Epidermal melanocyte (primary cell): ENCODE data around the gene PKHD1.
"Not testable (repeated sequence)": the region's sequence is repeated elsewhere in the genome, so short reads cannot be mapped to it uniquely, and the experiment has no call there.

Experiments used
- DNase-seq: peaks from one replicate; pipeline ENCODE4 v3.0.0; 2011; ENCODE audit warnings: low spot score; ENCODE audit not compliant: insufficient read length

PKHD1 gene

DNA sequence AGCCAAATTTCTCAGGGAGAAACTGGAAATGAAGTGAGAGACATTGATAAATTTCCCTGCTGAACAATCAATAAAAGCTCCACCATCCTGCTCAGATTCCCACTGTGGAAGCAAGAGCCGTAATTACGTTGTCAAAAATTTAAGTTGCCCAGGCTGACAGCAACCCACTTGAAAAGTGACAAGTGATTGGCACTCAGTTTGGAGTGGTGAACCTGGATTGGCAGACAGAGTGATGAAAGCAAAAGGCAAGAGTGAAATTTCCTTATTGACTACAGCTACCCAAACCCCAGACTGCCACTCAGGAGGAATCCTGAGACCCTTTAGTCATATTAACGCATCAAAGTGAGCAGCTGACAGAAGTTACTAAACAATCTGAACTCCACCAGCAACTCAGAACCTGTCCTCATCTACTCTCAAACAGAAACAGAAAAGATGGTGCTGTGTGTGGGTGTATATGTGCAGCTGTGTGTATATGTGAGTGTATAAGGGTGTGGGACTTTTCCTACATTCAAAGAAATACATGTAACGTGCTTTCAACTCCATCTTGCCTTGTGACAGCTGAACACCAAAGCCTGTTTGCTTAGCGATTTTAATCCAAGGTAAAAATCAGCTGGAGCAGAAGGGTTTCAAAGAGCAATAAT is 157.4 kb downstream of the PKHD1 start:
- DNase-seq: no peak

DNA sequence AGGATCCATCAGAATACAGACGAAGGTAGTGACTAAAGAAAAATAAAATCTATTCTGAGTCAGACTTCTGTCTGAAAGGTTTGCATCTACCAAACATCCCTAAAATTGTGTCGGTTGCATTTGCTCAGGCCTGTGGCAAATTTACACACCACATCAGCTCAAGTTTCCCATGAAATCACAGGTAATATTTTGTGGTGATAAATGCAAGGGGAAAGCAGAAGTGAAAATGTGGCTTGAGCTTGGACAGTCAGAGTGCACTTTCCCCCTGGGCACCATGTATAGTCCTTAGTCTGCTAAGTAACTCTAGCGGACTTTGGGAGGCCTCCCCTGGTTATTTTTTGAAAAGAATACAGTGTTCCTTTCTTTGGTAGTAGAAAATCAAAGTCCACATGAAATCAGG is 159.1 kb downstream of the PKHD1 start:
- DNase-seq: no peak

DNA sequence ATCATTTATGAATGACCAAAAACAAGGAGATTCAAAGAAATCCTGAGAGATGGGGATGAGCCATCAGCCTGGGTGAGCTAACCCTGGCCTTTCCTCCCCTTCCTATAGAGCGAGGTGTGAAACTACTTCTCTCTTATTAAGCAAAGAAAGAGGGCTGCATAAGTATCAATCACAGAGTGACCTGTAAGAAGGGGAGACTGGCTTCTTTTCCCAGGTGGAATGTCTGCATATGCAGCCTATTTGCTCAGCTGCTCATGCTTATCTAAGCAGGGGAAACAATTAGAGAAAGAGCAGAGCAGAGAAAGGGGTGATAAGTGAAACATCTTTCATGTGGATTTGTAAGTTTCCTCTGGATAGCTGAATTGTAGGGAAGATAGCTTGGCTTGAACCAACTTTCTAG is 160.0 kb downstream of the PKHD1 start:
- no peak for DNase-seq

DNA sequence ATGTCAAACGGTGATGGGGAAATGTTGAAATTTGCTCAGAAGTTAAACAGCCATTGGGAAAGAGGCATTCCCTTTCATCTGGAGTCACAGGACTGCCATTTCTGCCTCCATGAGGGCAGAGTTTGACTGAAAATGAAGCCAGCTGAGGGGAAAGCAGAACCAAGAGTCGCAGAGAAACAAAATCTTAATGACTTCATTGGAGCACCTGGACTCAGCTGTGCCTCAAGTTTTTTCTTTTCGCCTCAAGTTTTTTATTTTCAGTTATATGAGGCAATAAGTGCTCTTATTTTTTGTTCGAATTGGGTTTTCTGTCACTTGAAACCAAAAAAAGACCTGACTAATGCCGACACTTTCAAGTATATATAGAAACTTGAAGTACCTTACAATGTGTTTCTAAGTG is 161.3 kb downstream of the PKHD1 start:
- no peak for DNase-seq

DNA sequence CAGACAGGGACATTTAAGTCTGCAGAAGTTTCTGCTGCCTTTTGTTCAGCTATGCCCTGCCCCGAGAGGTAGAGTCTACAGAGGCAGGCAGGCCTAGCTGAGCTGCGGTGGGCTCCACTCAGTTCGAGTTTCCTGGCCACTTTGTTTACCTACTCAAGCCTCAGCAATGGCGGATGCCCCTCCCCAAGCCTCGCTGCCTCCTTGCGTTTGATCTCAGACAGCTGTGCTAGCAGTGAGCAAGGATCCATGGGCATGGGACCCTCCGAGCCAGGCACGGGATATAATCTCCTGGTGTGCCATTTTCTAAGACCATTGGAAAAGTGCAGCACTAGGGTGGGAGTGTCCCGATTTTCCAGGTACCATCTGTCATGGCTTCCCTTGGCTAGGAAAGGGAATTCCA is 164.9 kb downstream of the PKHD1 start:
- DNase-seq: not testable (repeated sequence)

DNA sequence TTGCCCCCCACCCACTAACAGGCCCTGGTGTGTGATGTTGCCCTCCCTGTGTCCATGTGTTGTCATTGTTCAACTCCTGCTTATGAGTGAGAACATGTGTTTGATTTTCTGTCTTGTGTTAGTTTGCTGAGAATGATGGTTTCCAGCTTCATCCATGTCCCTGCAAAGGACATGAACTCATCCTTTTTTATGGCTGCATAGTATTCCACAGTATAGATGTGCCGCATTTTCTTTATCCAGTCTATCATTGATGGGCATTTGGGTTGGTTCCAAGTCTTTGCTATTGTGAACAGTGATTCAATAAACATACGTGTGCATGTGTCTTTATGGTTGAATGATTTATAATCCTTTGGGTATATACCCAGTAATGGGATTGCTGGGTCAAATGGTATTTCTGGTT is 169.1 kb downstream of the PKHD1 start:
- DNase-seq: not testable (repeated sequence)

DNA sequence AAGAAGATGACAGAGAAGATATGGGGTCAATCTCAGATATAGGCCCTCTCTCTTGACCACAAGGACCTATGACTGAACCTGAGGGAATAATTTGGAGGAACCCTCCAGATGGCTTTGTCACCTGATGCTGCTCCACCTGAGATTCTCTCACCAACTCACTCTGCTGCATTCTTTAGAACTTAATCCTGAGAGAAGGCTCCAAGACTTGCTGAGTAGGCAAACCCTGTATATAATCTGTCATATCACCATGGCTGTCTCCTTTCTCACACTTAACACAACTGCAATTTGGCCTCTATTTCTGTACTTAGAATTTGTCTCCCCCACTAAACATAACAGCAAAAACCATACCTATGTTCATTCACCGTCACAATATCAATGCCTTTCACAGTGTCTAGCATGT is 172.3 kb downstream of the PKHD1 start:
- DNase-seq: no peak

DNA sequence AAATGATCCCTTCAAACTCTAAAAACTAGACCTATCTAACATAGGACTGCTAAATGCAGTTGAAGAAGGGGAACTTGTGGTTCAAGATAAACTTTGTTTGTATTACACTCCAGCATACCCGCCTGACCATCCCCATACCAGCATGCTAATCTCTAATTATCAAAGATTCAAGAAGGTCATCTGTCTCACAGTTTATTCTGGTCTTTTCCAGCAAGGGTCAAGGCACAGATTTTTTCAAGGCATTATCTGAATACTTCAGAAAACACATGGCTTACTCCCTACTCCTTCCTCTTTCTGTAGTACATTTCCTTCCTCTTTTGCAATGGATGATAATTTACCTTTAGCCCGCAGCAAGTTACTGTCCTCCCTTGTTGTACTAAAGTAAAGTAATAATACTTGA is 174.1 kb downstream of the PKHD1 start:
- DNase-seq: no peak

DNA sequence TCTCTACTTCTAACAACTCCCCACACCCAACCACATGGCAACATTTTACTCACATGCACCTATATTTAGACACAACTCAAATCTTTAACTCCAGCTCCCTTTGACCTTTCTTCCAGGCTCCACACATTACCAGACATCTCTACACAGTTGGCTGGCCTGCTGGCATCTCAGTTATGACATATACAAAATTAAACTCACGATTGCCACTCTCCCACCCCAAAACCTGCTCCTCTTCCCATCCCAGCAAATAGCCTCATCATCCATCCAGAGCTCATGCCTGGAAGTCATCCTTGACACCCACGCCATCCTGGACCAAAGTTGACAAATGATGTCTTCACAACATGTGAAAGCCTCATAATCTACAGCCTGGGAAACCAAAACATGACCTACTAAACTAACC is 176.6 kb downstream of the PKHD1 start:
- no peak for DNase-seq

DNA sequence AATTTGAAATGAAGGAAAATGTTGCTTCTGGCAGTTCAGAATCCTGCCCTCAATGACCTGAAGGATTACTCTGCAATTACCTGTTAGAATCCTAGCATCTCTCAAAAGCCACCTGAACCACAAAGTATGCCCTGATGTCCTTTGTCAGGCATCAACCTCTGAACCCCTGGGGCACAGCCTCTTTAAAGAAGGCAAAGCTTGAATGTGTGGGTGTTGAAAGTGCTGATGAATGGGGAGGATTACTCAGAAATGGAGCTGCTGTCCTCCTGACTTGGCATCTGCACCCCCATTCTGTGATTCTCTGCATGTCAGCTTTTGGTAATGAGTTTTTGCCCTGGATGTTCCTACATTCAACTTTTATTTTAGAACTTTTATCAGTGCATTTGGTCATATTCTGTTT is 179.2 kb downstream of the PKHD1 start:
- DNase-seq: no peak

DNA sequence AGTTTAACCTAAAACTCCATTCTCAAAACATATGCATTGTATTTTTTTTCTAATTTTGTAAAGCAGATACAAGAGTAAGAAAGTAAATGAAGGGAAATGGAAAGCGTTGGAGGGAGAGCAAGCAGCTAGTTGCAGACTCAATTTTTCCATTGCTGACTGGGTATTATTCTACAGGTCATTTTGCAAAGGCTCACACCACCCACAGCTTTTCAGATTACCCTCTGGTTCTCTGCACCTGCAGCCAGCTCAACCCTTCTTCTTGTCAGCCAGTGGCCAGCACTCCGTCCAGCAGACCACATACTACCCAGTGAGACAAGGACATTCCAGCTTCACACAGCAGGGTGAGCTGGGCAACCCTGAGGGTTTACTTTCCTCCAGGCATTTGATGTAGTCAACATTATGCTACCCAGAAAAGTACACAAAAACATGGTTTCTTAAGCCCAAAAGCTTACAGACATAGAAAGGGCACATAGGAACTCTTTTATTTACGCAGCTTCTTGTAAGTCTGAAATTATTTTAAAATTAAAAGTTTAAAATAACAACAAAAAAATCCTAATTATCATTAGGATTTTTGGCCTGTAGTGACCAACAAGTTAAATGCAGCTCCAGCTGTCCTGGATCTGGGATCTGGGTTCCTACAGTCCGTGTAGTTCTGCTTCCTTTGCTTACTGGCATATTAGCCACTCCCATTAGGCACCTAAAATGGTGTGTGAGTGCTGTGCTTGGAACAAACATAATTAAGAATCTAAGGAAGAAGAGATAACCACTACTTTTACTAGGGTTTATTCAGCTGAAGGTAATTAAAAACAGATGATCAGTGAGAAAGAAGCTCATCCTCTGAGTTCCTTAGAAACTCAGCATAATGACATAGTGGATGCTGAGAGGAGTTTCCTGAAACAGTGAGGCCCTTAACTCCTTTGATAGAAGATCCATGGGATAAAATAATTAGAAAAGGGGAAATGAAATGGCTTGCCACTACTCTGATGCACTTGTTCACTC is 185.3 kb downstream of the PKHD1 start:
- no peak for DNase-seq

DNA sequence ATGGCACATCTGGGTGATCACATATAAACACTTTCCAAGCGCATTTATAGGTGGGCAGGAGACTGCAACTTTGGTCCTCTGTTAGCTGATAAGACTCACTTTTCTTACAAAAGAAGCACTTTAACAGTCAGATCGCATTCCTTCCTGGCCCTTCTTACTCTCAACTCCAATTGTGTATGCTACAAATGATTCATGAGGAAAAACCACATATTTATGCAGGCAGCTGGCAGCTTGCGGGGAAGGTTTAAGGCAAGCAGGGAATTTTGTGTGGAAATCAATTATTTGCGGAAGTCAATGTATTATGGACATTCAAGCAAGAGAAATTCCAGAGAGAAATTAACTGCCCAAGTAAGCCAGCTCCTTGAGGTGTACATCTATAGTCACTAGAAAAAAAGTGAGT is 194.0 kb downstream of the PKHD1 start:
- no peak for DNase-seq

DNA sequence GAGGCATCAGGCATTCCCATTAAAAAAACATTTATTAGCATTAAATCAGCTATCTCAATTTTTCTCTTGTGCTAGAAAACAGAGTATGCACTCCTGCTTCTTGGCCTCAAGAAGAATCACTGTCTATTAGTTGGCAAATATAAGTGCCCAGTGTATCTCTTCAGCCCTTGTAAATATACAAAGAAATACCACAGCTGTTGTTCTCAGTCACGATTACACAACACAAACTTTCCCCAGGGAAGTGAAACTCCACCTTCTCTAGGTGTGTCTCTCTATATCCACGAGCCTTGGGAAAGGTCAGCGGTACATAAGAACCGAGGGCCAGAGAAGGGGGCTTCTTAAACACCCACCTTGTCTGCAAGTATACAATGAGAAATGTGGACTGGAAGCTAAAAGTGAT is 194.7 kb downstream of the PKHD1 start:
- no peak for DNase-seq

DNA sequence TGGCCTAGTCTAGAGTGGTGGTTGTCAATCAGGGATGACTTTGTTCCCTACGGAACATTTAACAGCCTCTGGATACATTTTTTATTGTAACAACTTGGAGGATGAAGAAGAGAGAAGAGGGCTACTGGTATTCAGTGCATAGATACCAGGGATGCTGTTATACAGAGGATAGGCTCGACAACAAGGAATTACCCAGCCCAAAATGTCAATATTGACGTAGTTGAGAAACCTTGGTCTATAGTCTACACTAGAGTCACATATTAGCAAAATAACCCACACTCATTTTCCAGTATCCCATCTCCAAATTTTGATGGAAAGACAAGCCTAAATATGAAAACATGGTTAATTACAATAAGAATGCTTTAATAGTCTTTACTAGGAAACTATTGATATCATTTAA is 195.1 kb downstream of the PKHD1 start:
- DNase-seq: no peak

DNA sequence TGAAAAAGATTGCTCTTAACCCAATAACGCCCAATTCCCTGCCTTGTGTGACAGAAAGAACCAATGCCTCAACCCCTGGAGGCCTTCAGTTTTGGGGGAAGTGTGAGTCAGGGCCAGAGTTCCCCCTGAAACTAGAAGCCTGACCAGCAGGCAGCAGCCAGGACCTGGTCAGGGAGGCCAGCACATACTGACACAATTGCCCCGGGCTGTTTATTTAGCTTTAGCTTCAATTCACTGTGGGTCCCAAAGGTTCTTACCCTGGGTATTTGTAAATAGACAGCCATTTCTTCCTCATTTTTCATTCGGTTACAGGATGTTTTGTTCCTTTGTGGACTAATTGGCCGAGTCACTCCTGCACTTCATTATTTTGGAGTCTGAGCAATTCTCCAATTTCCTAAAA is 195.6 kb downstream of the PKHD1 start:
- no peak for DNase-seq

DNA sequence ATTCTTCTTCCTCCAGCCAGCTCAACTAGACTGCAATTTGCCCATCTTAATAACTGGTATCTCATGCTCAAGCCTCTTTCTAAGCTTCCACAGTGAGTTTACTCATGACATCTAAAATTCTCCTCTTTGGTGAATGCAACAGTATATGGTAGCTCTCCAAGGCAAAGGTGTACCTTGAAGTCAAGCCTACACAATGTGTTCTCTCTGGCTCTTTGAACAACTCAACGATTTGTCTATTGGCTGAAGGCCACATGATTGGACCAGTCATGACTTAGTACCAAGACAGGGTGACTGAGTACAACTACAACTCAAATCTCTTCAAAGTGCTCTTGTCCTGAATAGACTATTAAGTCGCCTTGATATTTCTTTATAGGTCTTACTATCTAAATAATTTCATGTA is 199.6 kb downstream of the PKHD1 start:
- no peak for DNase-seq

DNA sequence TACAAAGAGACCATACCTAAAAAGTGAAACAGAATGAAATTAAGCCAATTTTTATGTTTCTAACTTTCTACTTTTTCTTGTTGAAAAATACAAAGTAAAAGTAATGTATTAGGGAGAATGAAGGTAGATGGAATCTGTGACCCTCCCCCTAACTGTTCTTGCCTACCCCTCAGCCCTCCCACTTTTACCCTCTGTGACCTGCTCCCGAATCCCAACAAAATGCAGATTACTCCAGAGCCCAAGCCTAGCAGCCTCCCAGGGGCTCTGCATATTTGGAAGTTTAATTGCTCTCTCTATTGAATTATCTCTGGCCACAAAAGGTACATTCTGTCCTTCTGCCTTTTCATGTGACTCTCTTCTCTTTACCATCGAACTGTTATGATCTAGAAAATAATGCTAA is 201.5 kb downstream of the PKHD1 start:
- no peak for DNase-seq

DNA sequence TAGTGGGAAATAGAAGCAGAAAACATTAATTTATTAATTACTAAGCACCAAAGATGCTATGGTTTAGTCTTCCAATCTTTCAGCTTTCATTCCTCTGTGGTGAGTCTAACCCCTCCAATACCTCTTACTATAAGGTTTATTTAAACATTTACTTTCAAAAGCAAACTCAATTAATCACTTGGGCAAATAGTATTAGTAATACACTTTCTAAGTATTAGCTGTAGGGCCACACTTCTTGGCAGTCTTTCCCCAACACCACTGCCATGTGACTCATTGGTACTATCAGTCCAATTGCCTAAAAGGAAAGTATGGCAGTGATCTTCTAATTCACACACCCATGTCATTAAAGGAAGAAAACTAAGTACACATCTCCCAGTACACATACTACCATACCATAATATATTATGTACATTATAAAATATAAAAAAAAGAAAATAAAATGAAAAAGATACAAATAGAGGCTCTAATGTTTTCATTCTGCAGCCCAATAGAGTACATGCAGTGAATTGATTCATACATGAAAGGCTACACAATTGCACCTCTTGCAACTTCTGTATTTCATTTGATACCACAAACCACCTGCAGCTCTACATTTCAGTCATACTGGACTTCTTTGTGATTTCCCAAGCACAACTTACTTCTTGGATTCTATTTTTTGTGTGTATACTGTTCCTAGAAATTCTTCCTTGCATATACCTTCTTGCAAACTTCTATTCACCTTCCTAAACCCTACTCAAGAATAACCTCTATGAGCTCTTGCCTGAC is 218.6 kb downstream of the PKHD1 start:
- no peak for DNase-seq

DNA sequence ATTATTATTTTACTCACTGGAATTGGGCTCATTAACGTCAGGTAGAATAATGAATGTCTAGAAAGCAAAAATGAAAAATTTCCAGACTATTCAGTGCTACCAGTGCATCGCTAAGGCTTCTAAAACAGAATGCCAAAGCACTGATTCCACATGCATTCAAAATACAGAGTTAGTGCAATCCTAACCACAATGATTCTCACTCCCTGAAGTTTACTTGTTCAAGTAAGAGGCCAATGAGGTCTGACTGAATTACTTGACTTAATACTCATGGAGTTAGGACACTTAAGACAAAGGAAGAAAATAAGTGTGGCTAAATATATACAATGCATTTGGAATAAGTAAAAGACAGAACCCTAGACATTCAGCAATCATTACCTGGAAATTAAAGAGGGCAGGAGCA is 220.5 kb downstream of the PKHD1 start:
- DNase-seq: no peak

DNA sequence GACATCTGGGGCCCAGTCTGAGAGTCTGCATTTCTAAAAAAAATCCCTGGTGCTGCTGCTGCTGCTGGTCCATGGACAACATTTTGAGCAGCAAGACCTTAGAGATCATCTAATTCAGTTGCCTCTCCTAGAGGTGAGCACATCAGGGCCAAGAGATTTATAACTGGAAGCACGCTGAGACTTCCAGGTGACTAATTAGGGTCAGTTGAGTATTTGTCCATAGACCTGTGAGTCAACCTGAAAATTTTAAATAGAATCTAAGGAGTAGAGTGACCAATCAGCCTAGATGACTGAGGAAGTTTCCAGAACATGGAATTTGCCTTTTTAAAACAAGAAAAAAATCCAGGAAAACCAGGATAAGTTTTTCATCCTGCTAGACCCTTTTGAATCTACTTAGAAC is 221.4 kb downstream of the PKHD1 start:
- DNase-seq: no peak

DNA sequence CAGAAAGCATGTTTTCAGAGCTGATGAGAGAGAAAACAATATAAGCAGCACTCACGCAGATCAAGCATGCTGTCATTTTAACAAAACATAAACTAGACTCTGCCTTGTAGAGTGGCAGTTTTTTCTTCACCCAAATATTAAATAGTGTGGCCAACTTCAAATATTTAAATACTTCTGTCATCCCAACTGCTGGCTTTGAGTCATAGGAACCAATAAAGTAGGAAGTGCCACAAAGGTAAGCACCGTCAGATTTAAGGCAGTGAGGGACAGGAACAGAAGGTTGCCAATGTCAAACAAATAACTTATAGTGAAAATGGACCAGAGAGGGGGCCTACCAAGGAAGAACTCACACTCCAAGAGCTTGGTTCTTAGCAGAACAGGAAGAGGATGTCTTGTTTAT is 222.2 kb downstream of the PKHD1 start:
- no peak for DNase-seq

DNA sequence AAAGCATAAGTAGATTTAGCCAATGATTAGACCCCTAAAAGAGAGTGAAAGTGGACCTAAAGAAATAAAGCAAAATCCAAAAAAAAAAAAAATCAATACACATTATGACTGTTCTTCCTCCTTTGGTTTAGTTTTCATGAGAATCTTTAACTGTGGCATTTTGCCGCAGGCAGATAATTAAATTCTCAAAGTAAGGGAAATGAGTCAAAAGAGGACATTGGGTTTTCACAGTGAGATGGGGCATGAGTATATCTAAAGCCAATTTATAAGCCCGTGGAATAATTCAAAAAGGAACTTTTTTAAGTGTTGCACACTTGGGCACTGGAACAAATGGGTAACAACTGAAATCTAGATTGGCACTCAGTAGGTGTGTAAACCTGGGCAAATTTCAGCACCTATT is 230.3 kb downstream of the PKHD1 start:
- no peak for DNase-seq
